Peyer's patch (tissue), 4 donors: ENCODE results near the gene WFIKKN2. TPM values are rescaled to one million over a fixed set of nuclear protein-coding genes. Genes with fewer than 3 reads are reported as not detected.

Source experiments
- DNase-seq, 3 donors: peaks; one replicate each; pipeline ENCODE4 v3.0.0-alpha.2; 2017 to 2019
- H3K27ac ChIP-seq, 4 donors: fragments of 200-600 bp; sonication (generic); one replicate each; pipeline ENCODE4 v1.5.1; 2016 to 2019
- H3K27me3 ChIP-seq, 2 donors: fragments of 200-600 bp; sonication (generic); one replicate each; pipeline ENCODE4 v1.5.1; 2019
- H3K36me3 ChIP-seq, 3 donors: fragments of 200-600 bp; sonication (generic); one replicate each; pipeline ENCODE4 v1.5.1; 2016 to 2019
- H3K4me1 ChIP-seq, 4 donors: fragments of 200-600 bp; sonication (generic); one replicate each; pipeline ENCODE4 v1.5.1; 2016 to 2019
- H3K4me3 ChIP-seq, 4 donors: fragments of 200-600 bp; sonication (generic); 1 replicate in 3 of 4; 2 replicates in 1 of 4; pipeline ENCODE4 v1.5.1; 2016 to 2019; ENCODE audit warnings: mild to moderate bottlenecking in 1 of 4
- H3K9me3 ChIP-seq, 4 donors: fragments of 200-600 bp; sonication (generic); one replicate each; pipeline ENCODE4 v1.5.1; 2016 to 2019; ENCODE audit warnings: mild to moderate bottlenecking in 1 of 4
- CTCF ChIP-seq, 6 experiments: fragments of 450-650 bp in 4 of 6; fragments of 200-600 bp in 2 of 6; sonication (generic) in 1 of 6; IDR thresholded peaks; one replicate each; pipeline ENCODE4 v1.5.1; 2017 to 2019; ENCODE audit warnings: antibody characterized with exemption in 6 of 6, mild to moderate bottlenecking in 3 of 6, moderate library complexity in 1 of 6
- POLR2A ChIP-seq, 2 donors: fragments of 450-650 bp; IDR thresholded peaks; one replicate each; pipeline ENCODE4 v1.5.1; 2017; ENCODE audit warnings: antibody characterized with exemption in 2 of 2, mild to moderate bottlenecking in 2 of 2, moderate library complexity in 2 of 2
- total RNA-seq, 4 donors: library from RNA; depleted of rRNA; stranded (reverse); fragments of >200 nt; gene quantifications; one replicate each; pipeline ENCODE4 v1.1.0, GENCODE V29; 2016

The WFIKKN2 gene
- total RNA-seq, 4 donors from 2014 or later, result not detected

GRCh38 chr17:50820651-50821050, 14.7 kb upstream of the WFIKKN2 start:
- no peaks in the 10 kb centered on the region for H3K36me3 ChIP-seq
- no peak for DNase-seq
- H3K4me3 ChIP-seq, result no peak overlapping the region
- no peaks in the 10 kb centered on the region for H3K9me3 ChIP-seq
- no peaks in the 10 kb centered on the region for H3K27me3 ChIP-seq
- no peak for TF ChIP-seq CTCF (IDR thresholded peaks at IDR 0.05)
- no peak for TF ChIP-seq POLR2A (IDR thresholded peaks at IDR 0.05)
- peaks cover 0 to 4% (median 0%) of the 10 kb centered on the region in 4 donors for H3K4me1 ChIP-seq
- no peak overlapping the region for H3K27ac ChIP-seq

GRCh38 chr17:50822550-50822949, 12.8 kb upstream of the WFIKKN2 start:
- no peak overlapping the region for H3K4me3 ChIP-seq
- no peak for TF ChIP-seq CTCF (IDR thresholded peaks at IDR 0.05)
- no peak for TF ChIP-seq POLR2A (IDR thresholded peaks at IDR 0.05)

GRCh38 chr17:50824429-50824828, 11.0 kb upstream of the WFIKKN2 start:
- H3K4me1 ChIP-seq, result no peaks in the 10 kb centered on the region
- TF ChIP-seq POLR2A (IDR thresholded peaks at IDR 0.05), result no peak
- no peak overlapping the region for H3K27ac ChIP-seq
- H3K36me3 ChIP-seq, result no peaks in the 10 kb centered on the region
- H3K4me3 ChIP-seq, result no peak overlapping the region
- no peaks in the 10 kb centered on the region for H3K27me3 ChIP-seq
- H3K9me3 ChIP-seq, result no peaks in the 10 kb centered on the region
- no peak for DNase-seq

More at GRCh38 chr17:50822550-50822949, 12.8 kb upstream of the WFIKKN2 start:
- H3K27ac ChIP-seq, result no peak overlapping the region
- DNase-seq, result no peak
- H3K27me3 ChIP-seq, result no peaks in the 10 kb centered on the region
- no peaks in the 10 kb centered on the region for H3K4me1 ChIP-seq
- no peaks in the 10 kb centered on the region for H3K9me3 ChIP-seq
- H3K36me3 ChIP-seq, result no peaks in the 10 kb centered on the region

- H3K36me3 ChIP-seq, result no peaks in the 10 kb centered on the region
Measured at GRCh38 chr17:50825188-50825587, 10.2 kb upstream of the WFIKKN2 start.

GRCh38 chr17:50828508-50829170, 6.7 kb upstream of the WFIKKN2 start:
- no peak for DNase-seq
- Histone ChIP-seq H3K4me3 (no peak overlapping the region), H3K9me3 (no peaks in the 10 kb centered on the region), H3K27me3 (no peaks in the 10 kb centered on the region), H3K36me3 (no peaks in the 10 kb centered on the region), H3K4me1 (no peaks in the 10 kb centered on the region), H3K27ac (no peak overlapping the region)
- no peak for TF ChIP-seq CTCF (IDR thresholded peaks at IDR 0.05)
- TF ChIP-seq POLR2A (IDR thresholded peaks at IDR 0.05), result no peak

More at GRCh38 chr17:50825188-50825587, 10.2 kb upstream of the WFIKKN2 start:
- no peaks in the 10 kb centered on the region for H3K4me1 ChIP-seq
- no peak for TF ChIP-seq POLR2A (IDR thresholded peaks at IDR 0.05)
- TF ChIP-seq CTCF (IDR thresholded peaks at IDR 0.05), result no peak
- no peak overlapping the region for H3K4me3 ChIP-seq
- H3K9me3 ChIP-seq, result no peaks in the 10 kb centered on the region
- DNase-seq, result no peak
- H3K27ac ChIP-seq, result no peak overlapping the region
- H3K27me3 ChIP-seq, result no peaks in the 10 kb centered on the region

GRCh38 chr17:50829332-50829731, 6.1 kb upstream of the WFIKKN2 start:
- Histone ChIP-seq H3K36me3 (no peaks in the 10 kb centered on the region), H3K9me3 (no peaks in the 10 kb centered on the region), H3K27me3 (no peaks in the 10 kb centered on the region), H3K4me3 (no peak overlapping the region), H3K4me1 (no peaks in the 10 kb centered on the region), H3K27ac (no peak overlapping the region)
- no peak for DNase-seq
- TF ChIP-seq POLR2A (IDR thresholded peaks at IDR 0.05) (no peak), CTCF (IDR thresholded peaks at IDR 0.05) (no peak)
